Activated naive CD4-positive, alpha-beta T cell treated with anti-CD3 and anti-CD28 coated beads, Interleukin-2, amount 50 U/mL, for 16 hours (primary cell): ENCODE data around the gene GLB1L.
"Not testable (repeated sequence)": the region's sequence is repeated elsewhere in the genome, so short reads cannot be mapped to it uniquely, and the experiment has no call there.

Experiments used
- DNase-seq: peaks from one replicate; pipeline ENCODE4 v3.0.0-alpha.2; 2020

The GLB1L gene

GRCh38 chr2:219205165-219205538 is 40.1 kb downstream of the GLB1L start:
- DNase-seq = no peak

- DNase-seq = no peak
Measured at GRCh38 chr2:219204425-219205164, 40.6 kb downstream of the GLB1L start.

GRCh38 chr2:219201331-219201730 is 43.9 kb downstream of the GLB1L start:
- not testable (repeated sequence) for DNase-seq

- not testable (repeated sequence) for DNase-seq
Measured at GRCh38 chr2:219200502-219201326, 44.5 kb downstream of the GLB1L start.

GRCh38 chr2:219199470-219200211 is 45.6 kb downstream of the GLB1L start:
- DNase-seq = no peak

- no peak for DNase-seq
Measured at GRCh38 chr2:219198974-219199373, 46.3 kb downstream of the GLB1L start.

- DNase-seq = no peak
Measured at GRCh38 chr2:219197388-219197787, 47.9 kb downstream of the GLB1L start.

- no peak for DNase-seq
Measured at GRCh38 chr2:219186754-219187456, 58.3 kb downstream of the GLB1L start.
